Measurements from ENCODE around the gene WDR4.

DNA sequence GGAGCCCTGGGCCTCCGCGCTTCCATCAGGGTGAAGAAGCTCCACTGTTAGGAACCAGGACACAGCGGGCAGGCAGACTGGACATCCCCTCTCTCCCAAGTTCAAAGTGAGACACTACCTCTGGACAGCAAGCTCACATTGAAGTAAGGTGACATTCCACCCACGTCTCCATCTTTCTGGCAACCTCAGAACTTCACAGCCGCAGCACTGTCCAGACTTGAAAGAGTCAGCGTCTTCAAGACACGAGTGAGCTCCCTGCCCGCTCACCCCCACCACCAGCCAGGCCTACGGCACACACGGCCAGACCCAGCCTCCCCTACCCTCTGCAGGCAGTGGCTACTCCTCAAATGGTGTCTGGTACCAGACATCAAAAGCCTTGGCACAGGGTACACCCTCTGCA is 11.1 kb downstream of the WDR4 start:
- TF ChIP-seq, protein P1, sequence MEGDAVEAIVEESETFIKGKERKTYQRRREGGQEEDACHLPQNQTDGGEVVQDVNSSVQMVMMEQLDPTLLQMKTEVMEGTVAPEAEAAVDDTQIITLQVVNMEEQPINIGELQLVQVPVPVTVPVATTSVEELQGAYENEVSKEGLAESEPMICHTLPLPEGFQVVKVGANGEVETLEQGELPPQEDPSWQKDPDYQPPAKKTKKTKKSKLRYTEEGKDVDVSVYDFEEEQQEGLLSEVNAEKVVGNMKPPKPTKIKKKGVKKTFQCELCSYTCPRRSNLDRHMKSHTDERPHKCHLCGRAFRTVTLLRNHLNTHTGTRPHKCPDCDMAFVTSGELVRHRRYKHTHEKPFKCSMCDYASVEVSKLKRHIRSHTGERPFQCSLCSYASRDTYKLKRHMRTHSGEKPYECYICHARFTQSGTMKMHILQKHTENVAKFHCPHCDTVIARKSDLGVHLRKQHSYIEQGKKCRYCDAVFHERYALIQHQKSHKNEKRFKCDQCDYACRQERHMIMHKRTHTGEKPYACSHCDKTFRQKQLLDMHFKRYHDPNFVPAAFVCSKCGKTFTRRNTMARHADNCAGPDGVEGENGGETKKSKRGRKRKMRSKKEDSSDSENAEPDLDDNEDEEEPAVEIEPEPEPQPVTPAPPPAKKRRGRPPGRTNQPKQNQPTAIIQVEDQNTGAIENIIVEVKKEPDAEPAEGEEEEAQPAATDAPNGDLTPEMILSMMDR (IDR thresholded peaks at IDR 0.05; ENCODE audit: low read depth, low read length, missing input control), result no peak
- TF ChIP-seq HNF4G (IDR thresholded peaks at IDR 0.05) (no peak), SP1 (IDR thresholded peaks at IDR 0.05) (no peak)
- TF ChIP-seq, protein P2, sequence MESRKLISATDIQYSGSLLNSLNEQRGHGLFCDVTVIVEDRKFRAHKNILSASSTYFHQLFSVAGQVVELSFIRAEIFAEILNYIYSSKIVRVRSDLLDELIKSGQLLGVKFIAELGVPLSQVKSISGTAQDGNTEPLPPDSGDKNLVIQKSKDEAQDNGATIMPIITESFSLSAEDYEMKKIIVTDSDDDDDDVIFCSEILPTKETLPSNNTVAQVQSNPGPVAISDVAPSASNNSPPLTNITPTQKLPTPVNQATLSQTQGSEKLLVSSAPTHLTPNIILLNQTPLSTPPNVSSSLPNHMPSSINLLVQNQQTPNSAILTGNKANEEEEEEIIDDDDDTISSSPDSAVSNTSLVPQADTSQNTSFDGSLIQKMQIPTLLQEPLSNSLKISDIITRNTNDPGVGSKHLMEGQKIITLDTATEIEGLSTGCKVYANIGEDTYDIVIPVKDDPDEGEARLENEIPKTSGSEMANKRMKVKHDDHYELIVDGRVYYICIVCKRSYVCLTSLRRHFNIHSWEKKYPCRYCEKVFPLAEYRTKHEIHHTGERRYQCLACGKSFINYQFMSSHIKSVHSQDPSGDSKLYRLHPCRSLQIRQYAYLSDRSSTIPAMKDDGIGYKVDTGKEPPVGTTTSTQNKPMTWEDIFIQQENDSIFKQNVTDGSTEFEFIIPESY (IDR thresholded peaks at IDR 0.05), result no peak

Measured in liver (tissue), 3 donors.